HTR-8/SVneo (cell line): Measurements from ENCODE around the gene MYH7.
"Not testable (repeated sequence)": the region's sequence is repeated elsewhere in the genome, so short reads cannot be mapped to it uniquely, and the experiment has no call there.

ENCODE experiments used
- DNase-seq: peaks from one replicate; pipeline ENCODE4 v3.0.0; 2011; ENCODE audit warnings: low spot score, mixed read lengths; ENCODE audit not compliant: insufficient read length
- FAIRE-seq: peaks from 2 replicates; lab custom pipeline; 2011; peaks lifted over from hg19 to GRCh38; lab: Jason Lieb, UNC

The MYH7 gene

GRCh38 chr14:23435543-23436326, at the start of gene MYH7:
Gene MYH7, minus strand, starts transcription at chr14:23435660. Its CDS starts 1,928 bp downstream, at chr14:23433732.
- FAIRE-seq (no peak), DNase-seq (no peak)

DNA sequence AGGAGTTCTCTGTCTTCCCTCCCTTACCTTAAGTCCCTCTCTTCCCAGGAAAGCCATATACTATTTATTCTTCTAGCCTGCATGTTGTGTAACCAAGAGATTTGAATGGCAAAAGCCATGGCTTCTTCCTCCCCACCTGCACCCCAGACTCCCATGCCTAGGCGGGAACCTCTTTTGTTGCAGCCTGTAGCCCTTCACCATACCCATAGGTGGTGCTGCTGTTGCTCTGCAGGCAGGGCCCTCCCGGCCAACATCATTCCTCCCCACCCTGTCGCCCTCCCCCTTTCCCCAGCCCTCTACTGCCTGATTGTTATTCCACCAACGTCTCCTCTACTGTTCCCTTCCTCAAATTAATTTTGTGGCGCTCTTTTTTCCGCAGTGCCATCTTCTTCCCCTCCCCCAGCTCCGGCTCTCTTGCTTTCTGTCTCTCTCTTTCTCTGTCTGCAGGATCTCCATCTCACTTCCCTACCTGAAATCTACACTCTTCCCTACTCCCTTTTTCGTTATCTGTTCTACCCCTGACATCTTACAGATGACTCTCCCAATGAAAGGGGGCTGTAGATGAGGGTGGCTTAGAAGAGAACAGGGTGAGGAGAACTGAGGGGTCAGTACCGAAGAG, 47.9 kb upstream of the MYH7 start:
- DNase-seq, result peak; percentile 9
- FAIRE-seq, result no peak

DNA sequence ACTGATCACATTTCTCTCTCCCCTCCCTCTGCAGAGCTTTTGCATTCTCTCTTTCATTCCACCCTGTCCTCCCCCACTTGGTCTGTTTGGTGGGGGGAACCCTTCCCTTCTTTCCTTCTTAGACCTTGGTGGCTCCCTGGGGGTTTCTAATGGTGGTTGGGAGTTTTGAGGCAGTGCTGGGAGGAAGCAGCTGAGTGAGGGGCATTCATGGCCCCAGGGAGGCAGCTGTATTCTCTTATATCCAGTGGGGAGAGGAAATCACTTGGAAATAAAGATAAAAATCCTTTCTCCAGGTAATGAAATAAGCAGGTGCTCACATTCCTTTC, 47.3 kb upstream of the MYH7 start:
- DNase-seq, result no peak
- FAIRE-seq, result no peak

DNA sequence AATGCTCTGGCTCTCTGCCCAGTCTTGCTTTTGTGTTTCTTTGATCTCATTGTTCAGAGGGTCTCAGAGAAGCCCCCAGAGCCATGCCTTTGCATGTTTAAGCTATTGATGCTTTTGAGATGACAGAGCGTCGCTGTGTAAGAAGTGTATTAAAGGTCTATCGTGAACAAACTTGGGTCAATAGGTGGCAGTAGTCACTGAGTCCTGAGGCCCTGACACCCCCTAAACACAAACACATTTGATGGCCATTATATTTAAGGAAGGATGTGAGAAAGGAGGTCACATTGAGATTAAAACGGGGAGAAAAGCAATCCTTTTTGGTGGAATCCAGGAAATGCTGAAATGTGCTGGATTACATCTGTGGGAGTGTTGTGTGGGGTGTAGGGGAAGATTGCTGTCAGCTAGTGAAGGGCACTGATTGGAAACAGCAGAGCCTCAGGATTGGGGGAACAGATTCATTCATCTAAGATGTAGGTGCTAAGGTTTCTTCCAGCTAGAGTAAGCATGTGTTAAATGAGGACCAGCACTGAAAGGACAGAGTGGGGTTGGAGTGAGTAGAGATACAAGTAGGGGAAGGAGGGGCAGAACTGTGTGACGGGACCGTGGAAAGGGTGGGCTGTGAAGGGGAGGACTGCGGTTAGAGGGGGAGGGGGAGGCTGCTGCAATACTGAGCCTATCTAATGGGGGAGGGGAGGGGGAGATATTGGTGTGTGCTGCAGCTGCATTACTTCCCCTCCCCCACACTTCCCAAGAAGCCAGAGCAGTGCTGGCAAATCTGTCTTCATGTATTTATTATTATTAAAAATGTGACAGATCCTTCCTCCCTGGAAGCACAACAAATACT, 46.7 kb upstream of the MYH7 start:
- DNase-seq (no peak), FAIRE-seq (no peak)

DNA sequence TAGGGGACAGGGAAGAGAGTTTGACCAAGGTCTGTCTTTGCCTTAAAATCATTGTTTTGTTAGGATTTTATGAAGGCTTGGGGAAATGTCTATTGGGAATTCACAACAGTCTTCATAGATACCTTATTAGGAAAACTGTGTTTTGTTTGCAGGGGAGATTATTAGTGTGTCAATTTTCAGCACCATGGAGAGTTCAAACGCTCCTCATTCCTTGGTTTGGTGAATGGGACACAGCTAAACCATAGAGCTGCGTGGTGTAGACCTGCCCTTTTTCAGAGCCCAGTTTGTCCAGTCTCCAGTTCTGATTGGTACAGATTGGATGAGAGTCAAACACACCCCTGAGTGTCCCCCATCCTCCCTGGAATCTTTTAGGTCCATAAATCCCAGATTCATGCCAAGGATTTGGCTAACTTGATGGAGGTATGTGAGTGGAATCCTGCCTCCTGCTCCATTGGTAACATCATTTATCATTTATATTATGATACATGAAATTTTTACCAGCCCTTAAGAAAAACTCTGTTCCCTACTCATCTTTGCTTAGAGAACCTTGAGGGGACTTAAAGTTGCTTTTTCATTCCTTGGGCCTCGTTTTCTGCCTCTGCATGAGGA, 46.0 kb upstream of the MYH7 start:
- FAIRE-seq, result no peak
- no peak for DNase-seq

DNA sequence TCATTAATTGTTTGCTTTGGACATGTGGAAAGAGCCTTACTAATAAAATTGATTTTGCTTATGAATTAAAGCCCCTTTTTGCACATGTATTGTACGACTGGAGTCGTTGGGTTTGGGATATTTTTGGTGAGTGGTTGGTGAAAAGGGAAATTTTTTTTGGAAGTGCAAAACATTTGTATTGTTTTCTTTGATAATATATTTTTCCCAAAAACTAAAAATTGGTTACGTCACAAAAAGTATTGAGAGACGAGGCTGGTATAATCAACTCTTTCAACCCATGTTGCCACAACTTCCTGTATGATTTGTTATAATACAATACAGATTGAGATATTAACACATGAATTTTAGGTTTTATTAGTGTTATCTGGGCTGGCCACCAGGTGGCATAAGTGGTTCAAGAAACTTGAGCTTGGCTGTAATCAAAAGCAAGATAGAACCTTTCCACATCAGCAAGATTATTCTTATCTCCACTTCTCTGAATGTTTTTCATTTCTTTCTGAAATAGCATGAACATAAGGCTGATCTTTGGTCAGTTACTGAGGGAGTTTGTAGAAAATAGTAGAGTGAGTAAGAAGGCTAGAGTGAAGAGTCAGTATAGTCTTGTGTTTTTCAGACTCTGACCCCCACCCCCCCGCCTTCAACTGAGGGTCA, 42.8 kb upstream of the MYH7 start:
- DNase-seq (peak; percentile 27), FAIRE-seq (no peak)

GRCh38 chr14:23470947-23471346, 35.5 kb upstream of the MYH7 start:
- FAIRE-seq, result no peak
- DNase-seq, result no peak

- FAIRE-seq, result no peak
These were observed 34.5 kb upstream of the MYH7 start for GRCh38 chr14:23469906-23470403.

GRCh38 chr14:23469127-23469905, 33.9 kb upstream of the MYH7 start, which contains the start of gene NGDN:
Gene NGDN, plus strand, starts transcription at chr14:23469703. Its CDS starts 13 bp downstream, at chr14:23469716.
- FAIRE-seq, result no peak
- peak; percentile 90 for DNase-seq

More at GRCh38 chr14:23469906-23470403, 34.5 kb upstream of the MYH7 start:
- DNase-seq, result no peak

DNA sequence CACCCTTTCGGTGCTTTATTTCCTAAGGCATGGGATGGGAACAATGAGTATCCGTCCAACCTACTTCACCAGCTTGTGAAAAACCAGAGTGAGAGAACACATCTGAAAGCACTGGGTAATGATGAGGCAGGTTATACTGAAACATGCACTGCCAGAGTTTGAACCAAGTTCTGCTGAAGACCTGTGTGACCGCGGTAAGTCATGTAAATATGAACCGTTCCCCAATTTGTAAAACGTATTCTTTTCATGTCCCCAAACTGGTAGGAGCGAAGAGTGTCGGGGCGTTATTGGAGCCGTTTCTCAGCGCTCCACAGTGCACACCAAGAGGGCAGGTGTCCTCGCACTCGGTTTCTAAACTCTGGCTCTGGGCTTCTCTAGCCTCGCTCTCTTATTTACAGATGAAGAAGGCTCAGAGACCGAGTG, 33.3 kb upstream of the MYH7 start:
- DNase-seq (no peak), FAIRE-seq (no peak)

DNA sequence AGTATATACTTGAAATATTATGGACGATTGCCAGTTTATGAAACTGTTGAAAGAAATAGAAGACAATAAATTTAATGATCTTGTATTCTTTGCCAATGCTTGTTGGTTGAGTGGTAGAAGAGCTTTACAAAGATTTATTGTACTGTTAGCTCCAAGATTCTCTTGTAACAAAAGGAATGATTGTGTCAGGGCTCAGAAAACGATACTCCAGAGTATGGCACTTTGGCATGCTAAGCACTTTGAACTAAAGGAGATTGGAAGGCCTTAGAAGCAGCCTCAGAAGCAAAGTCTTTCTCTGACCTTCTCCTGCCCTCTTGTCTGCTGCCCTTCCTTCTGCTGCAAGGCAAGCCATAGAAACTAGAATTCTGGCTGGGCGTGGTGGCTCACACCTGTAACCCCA, 29.8 kb upstream of the MYH7 start:
- FAIRE-seq, result no peak

DNA sequence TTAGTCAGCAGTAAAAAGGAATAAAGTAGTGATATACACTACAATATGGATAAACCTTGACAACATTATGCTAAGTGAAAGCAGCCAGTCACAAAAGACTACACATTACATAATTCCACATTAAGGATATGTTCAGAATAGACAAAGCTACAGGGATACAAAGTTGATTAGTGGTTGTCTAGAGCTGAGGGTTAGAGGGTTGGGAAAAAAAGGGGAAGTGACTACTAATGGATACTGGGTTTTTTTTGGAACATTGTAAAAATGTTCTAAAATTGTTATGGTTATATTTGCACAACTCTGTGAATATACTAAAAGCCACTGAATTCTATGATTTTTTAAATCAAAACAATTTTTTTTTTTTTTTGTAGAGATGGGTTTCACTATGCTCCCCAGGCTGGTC, 29.2 kb upstream of the MYH7 start:
- FAIRE-seq (no peak), DNase-seq (no peak)

More for the DNA sequence above, 29.8 kb upstream of the MYH7 start:
- no peak for DNase-seq

DNA sequence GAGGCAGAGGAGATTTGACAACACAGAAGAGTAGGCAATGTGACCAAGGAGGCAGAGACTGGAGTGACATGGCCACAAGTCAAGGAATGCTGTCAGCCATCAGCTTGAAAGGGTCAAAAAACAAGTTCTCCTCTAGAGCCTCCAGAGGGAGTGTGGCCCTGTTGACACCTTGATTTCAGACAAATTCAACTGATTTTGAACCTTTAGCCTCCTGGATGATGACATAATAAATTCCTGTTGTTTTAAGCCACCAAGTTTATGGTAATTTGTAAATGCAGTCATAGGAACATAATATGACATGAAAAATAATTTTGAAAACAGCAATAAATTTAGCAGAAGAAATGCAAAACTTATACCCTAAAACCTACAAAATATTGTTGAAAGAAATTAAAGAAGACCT, 25.5 kb upstream of the MYH7 start:
- DNase-seq, result no peak
- no peak for FAIRE-seq

DNA sequence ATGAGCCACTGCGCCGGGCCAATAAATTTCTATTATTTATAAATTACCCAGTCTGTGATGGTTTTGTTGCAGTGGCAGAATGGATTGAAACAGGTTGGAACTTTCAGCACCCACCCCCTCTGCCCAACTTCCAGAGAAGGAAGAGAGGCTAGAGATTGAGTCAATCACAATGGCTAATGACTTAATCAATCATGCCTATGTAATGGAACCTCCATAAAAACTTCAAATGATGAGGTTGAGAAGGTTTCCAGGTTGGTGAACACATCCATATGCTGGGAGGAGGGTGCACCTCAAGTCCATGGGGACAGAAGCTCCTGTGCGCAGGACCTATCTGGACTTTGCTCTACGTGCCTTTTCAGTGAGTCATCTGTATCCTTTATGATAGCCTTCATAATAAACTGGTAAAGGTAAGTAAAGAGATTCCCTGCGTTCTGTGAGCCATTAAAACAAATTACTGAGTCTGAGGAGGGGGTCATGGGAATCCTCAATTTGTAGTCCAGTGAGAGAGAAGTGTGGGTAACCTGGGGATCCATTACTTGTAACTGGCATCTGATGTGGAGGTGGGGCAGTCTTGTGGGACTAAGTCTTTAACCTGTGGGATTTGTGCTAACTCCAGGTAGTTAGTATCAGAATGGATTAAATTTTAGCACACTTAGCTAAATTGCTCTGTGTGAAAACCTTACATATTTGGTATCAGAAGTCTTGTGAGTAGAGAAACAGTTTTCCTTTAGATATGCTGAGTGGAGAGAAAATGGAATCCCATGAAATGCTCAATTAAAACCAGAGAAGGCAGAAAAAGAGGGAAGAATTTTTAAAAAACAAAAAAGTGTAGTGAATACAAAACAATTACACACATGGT, 22.4 kb upstream of the MYH7 start:
- DNase-seq (no peak), FAIRE-seq (no peak)

- not testable (repeated sequence) for DNase-seq, FAIRE-seq
These were observed 21.6 kb upstream of the MYH7 start for GRCh38 chr14:23456883-23457586.

- no peak for DNase-seq
- FAIRE-seq, result no peak
These were observed 19.0 kb upstream of the MYH7 start for GRCh38 chr14:23454445-23454856.

- no peak for FAIRE-seq
- no peak for DNase-seq
These were observed 16.8 kb upstream of the MYH7 start for GRCh38 chr14:23452237-23452636.
